ENCODE data around the gene ERC2. TPM values are rescaled to one million over a fixed set of nuclear protein-coding genes. Genes with fewer than 3 reads are reported as not detected.
A peak's percentile ranks its signal among the peaks of the same experiment; 100 is the strongest.

Gene ERC2
- polyA plus RNA-seq, 3 donors from 2014 or later, result not detected

DNA sequence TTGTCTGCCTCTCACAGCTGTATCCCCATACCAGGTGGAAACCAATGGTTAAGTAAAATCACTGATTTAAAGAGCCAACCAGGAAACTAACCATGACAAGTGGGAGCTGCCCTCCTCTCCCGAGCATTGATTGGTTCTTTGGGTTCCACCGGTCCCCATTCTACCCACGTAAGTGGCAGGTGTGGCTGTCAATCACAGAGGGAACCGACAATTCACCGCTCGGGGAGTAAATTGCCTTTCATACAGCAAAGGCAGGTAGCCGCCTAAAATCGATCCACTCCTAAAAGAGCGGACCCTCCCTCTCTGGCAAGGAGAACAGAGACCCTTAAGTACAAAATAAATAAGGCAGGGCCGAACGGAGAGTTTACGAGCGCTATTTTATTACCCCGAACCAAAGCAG is 1.2 kb downstream of the ERC2 start:
- H3K9me3 Mint-ChIP-seq, result peaks cover 0 to 11% (median 0%) of the 10 kb centered on the region in 6 donors
- H3K27me3 Mint-ChIP-seq (ENCODE audit: low read depth in 3 of 3), result peaks cover 19 to 38% (median 23%) of the 10 kb centered on the region in 3 donors
- H3K4me3 Mint-ChIP-seq, result peak overlapping the region in 3 of 5 donors; percentile 21 to 35 (median 23)
- H3K4me1 Mint-ChIP-seq, result peaks cover 3 to 6% of the 10 kb centered on the region in 2 donors
- H3K36me3 Mint-ChIP-seq, result no peaks in the 10 kb centered on the region
- H3K27ac Mint-ChIP-seq, result no peak overlapping the region
- no peak for DNase-seq

DNA sequence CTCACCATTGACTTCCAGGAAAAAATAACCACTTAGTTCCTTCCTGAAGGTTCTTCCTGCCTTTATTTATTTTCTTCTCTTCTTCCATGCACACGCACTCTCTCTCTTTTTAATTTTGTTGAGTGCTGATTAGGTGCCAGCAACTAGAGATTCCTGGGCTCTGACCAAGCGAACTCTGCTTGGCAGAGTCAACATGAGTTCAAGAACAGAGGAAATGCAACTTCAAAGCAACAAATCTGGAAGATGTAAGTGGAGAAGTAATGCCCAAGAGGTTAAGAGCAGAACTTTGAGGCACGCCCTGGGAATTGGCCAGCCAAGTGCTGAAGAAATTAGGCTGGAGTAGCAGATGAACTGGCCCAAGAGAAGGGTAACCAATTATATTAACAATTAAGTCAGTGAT is 8.5 kb downstream of the ERC2 start:
- peaks cover 0 to 4% (median 0%) of the 10 kb centered on the region in 6 donors for H3K9me3 Mint-ChIP-seq
- H3K27ac Mint-ChIP-seq, result no peak overlapping the region
- DNase-seq, result no peak
- H3K36me3 Mint-ChIP-seq, result no peaks in the 10 kb centered on the region
- H3K4me3 Mint-ChIP-seq, result no peak overlapping the region
- H3K27me3 Mint-ChIP-seq (ENCODE audit: low read depth in 3 of 3), result peaks cover 4 to 17% (median 6%) of the 10 kb centered on the region in 3 donors
- H3K4me1 Mint-ChIP-seq, result no peaks in the 10 kb centered on the region

DNA sequence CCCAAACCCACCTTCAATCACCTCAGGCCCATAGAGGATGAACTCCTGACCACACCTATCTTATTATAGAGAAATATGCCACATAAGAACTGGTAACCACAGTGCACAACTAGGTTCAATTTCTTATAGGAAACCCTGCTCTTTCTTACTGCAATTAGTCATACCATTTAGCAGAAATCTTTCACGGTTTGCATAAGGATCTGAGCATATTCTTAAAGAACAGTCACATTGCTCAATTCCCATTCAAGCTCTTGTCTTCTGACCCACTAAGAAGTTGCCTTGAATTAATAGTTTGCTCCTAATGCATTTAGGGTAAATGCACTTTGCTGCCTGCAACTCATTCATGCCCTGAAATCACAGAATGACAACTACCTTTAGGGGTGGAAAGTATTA is 9.2 kb downstream of the ERC2 start:
- Mint-ChIP-seq H3K9me3 (peaks cover 0 to 4% (median 0%) of the 10 kb centered on the region in 6 donors), H3K4me1 (no peaks in the 10 kb centered on the region), H3K27me3 (ENCODE audit: low read depth in 3 of 3) (peaks cover 2 to 14% (median 6%) of the 10 kb centered on the region in 3 donors), H3K36me3 (no peaks in the 10 kb centered on the region), H3K27ac (no peak overlapping the region), H3K4me3 (no peak overlapping the region)
- DNase-seq, result no peak

DNA sequence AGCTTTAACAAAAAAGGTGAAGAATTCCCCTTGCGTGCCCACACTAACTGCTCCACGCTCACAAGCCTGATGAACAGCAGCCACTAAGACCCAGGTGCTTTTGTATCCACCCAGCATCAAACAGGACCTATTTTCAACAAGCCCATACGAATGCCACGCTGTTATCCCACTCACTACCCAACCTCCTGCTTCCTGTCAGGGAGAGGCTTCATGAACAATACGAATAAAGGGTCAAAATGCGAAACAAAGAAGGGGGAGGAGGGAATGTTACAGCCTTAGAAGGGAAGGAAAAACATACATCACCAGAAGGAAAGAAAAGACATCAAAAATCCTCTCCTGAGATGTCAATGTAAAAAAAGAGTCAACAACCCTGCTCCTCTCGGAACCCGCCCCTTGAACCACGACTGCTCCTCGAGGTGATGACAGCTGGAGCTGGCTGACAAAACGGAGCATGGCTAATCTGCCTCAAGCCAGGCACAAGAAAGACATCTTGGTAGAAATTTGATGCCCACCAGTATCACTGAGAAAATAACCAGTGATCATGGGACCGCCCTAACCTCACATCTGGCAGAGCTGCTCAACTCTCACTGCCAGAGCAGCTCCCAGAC is 9.7 kb downstream of the ERC2 start:
- H3K27me3 Mint-ChIP-seq (ENCODE audit: low read depth in 3 of 3), result peaks cover 2 to 12% (median 6%) of the 10 kb centered on the region in 3 donors

DNA sequence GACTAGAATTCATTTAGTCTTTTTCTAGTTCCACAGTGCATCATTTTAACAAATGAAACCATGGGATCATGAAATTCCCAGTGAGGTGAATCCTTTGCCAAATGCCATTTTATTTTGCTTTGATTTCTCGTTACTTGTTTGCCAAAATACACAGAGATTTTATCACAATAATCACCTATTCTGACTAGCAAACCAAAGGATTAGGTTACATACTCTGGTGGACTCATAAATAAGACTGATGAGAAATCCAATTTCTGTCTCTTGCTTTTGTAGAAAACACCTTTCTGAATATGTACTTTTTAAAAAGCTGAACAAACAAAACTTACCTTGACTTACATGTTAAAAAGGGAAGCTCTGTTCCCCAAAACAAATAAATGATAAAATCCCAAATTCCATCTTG is 12.2 kb downstream of the ERC2 start:
- no peak overlapping the region for H3K4me3 Mint-ChIP-seq
- no peaks in the 10 kb centered on the region for H3K4me1 Mint-ChIP-seq
- peaks cover 0 to under 1% (median 0%) of the 10 kb centered on the region in 6 donors for H3K9me3 Mint-ChIP-seq
- DNase-seq, result no peak
- H3K27me3 Mint-ChIP-seq (ENCODE audit: low read depth in 3 of 3), result peaks cover 0 to 7% (median 6%) of the 10 kb centered on the region in 3 donors
- H3K36me3 Mint-ChIP-seq, result no peaks in the 10 kb centered on the region
- no peak overlapping the region for H3K27ac Mint-ChIP-seq

More for the DNA sequence above, 9.7 kb downstream of the ERC2 start:
- Mint-ChIP-seq H3K4me1 (no peaks in the 10 kb centered on the region), H3K9me3 (peaks cover 0 to 4% (median 0%) of the 10 kb centered on the region in 6 donors), H3K27ac (no peak overlapping the region), H3K36me3 (no peaks in the 10 kb centered on the region), H3K4me3 (no peak overlapping the region)
- DNase-seq, result no peak

DNA sequence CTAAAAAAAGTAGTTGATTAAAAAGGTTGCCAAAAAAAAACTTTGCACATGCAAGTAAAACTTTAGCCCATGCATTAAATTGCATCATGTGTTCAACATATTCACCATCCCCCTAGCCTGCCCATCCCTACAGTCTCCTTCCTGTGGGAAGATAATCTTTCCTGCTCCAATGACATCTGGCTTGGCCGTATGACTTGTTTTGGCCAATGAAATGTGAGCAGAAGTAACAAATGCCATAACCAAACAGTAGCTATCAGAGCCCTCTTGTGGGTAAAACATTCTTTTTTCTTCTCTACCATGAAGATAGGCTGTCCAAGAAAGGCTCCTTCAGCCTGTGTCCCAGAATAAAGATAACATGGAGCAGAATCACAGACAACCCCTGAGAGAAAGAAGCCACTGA is 15.3 kb downstream of the ERC2 start:
- H3K9me3 Mint-ChIP-seq, result no peaks in the 10 kb centered on the region
- H3K4me1 Mint-ChIP-seq, result no peaks in the 10 kb centered on the region
- no peaks in the 10 kb centered on the region for H3K36me3 Mint-ChIP-seq
- no peak for DNase-seq
- peaks cover 0 to 4% (median 2%) of the 10 kb centered on the region in 3 donors for H3K27me3 Mint-ChIP-seq (ENCODE audit: low read depth in 3 of 3)
- no peak overlapping the region for H3K4me3 Mint-ChIP-seq
- H3K27ac Mint-ChIP-seq, result no peak overlapping the region

DNA sequence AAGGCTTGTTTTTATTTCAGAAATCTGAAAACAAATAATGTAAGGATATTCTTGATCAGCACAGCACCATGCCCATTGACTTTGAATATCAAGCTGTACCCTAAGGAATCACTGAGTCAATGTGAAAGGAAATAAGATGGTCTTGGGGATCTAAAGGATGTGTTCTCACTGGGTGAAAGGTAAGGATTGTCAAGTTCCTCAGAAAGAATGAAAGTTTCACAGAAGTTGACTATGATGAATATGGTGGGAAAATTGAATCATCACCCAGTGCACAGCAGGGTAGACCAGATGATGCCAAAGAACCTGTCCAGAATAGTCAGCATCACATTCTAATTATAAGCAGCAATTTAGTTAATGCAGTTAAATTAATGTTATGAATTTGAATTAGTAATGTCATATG is 16.2 kb downstream of the ERC2 start:
- Mint-ChIP-seq H3K27ac (no peak overlapping the region), H3K4me1 (no peaks in the 10 kb centered on the region), H3K9me3 (no peaks in the 10 kb centered on the region), H3K36me3 (no peaks in the 10 kb centered on the region), H3K27me3 (ENCODE audit: low read depth in 3 of 3) (peaks cover 0 to 2% (median 0%) of the 10 kb centered on the region in 3 donors), H3K4me3 (no peak overlapping the region)
- no peak for DNase-seq

DNA sequence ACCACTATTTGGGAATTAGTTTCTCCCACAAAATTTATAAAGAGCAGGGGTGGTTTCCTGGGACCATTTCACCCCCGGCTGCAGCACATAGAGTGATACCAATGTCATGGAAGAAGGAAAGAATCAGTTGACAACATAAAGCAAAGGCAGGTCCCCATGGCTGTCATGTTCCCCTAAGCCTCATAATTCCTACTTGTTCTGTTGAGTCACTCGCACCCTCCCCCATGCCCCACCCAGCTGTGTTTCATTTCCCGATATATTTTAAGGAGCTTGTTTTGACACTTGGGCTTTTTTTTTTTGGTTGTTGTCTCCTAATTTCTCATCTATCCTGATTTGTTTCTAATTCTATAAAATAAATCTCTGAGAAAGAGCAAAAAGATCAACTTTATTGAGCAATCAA is 24.9 kb downstream of the ERC2 start:
- peaks cover 2 to 6% (median 3%) of the 10 kb centered on the region in 3 donors for H3K27me3 Mint-ChIP-seq (ENCODE audit: low read depth in 3 of 3)
- peaks cover 0 to 5% (median 1%) of the 10 kb centered on the region in 6 donors for H3K9me3 Mint-ChIP-seq
- DNase-seq, result no peak
- no peak overlapping the region for H3K27ac Mint-ChIP-seq
- H3K36me3 Mint-ChIP-seq, result no peaks in the 10 kb centered on the region
- no peak overlapping the region for H3K4me3 Mint-ChIP-seq
- no peaks in the 10 kb centered on the region for H3K4me1 Mint-ChIP-seq

DNA sequence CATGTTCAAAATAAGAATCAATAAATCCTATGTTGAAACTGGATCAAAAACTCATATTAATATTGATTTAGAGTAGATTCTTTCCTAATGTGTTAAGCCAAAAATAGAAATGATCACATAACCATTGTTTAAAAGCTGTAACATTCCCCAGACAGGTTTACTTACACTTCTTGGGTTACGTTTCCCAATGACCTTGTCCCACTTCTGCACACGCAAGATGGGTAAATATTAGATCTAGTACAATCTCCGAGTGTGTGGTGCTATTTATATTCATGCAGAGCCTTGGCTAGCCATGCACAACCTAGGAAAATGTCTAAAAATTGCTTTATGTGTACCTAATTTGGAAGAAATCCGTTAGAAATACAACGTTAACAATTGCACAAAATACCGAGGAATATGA is 39.6 kb downstream of the ERC2 start:
- DNase-seq, result no peak
- H3K27me3 Mint-ChIP-seq (ENCODE audit: low read depth in 3 of 3), result peaks cover 0 to 11% (median 3%) of the 10 kb centered on the region in 3 donors
- H3K36me3 Mint-ChIP-seq, result no peaks in the 10 kb centered on the region
- no peak overlapping the region for H3K27ac Mint-ChIP-seq
- H3K9me3 Mint-ChIP-seq, result peaks cover 0 to 4% (median 0%) of the 10 kb centered on the region in 6 donors
- no peak overlapping the region for H3K4me3 Mint-ChIP-seq
- no peaks in the 10 kb centered on the region for H3K4me1 Mint-ChIP-seq

DNA sequence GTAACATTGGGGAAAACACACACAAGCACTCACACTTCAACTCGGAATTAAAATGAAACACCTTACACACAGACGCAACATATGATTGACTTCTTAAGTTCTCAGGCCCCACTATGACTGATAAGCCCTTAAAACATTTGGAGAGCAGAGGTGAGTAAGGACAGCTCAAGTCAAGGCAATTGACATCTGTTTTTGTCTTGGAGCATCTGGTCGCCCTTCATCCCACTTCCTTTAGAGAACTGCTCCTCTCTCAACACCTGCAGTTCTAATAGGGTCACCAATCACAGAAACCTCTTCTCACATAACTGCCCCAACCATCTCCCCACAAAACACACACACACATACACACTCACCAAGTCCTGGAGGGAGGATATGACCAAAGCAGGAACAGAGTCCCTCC is 43.4 kb downstream of the ERC2 start:
- Mint-ChIP-seq H3K4me1 (no peaks in the 10 kb centered on the region), H3K9me3 (peaks cover 0 to 3% (median 0%) of the 10 kb centered on the region in 6 donors), H3K27ac (no peak overlapping the region), H3K36me3 (no peaks in the 10 kb centered on the region), H3K27me3 (ENCODE audit: low read depth in 3 of 3) (peaks cover 0 to 14% (median 6%) of the 10 kb centered on the region in 3 donors), H3K4me3 (no peak overlapping the region)
- no peak for DNase-seq

DNA sequence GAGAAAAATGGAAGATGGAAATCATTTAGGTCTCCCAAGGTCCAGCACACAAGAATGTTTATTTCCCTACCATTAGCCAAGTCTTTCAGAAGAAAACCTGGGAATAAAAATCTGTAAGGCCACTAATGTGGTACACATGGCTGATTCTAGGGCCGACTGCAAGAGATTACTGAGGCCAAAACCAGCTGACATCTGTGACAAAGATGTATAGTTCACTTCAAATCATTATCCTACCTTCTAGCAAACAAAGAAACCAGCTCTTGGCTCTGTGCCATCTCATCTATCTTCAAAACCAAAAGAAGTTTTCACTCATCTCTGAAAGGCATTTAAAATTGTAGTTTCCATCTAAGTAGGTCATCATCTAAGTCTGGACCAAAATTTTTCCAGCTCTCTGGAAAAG is 43.9 kb downstream of the ERC2 start:
- no peak overlapping the region for H3K4me3 Mint-ChIP-seq
- H3K4me1 Mint-ChIP-seq, result no peaks in the 10 kb centered on the region
- H3K27me3 Mint-ChIP-seq (ENCODE audit: low read depth in 3 of 3), result peaks cover 0 to 17% (median 6%) of the 10 kb centered on the region in 3 donors
- no peaks in the 10 kb centered on the region for H3K36me3 Mint-ChIP-seq
- H3K9me3 Mint-ChIP-seq, result peaks cover 0 to 3% (median 0%) of the 10 kb centered on the region in 6 donors
- H3K27ac Mint-ChIP-seq, result no peak overlapping the region
- no peak for DNase-seq

DNA sequence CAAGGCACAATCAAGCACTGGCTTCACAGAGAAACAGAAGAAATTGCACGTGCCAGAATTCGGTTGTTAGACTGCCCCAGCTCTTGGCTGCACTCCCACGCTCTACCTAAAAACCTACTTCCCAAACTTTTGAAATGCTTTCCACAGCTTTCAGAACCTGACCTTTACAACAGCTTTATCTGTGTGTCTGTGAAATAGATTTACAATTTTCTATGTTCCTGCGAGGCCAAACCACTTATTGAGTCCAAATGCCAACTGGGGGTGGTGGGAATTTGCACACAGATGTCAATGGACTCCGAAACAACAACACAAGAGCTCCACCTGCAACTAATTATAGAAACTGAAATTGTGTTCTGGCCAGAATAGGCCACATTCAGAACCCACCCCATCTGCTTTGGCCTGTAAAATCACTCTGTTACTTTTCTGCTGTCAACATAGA is 44.6 kb downstream of the ERC2 start:
- H3K36me3 Mint-ChIP-seq, result no peaks in the 10 kb centered on the region
- H3K27ac Mint-ChIP-seq, result no peak overlapping the region
- H3K4me3 Mint-ChIP-seq, result no peak overlapping the region
- peaks cover 0 to 3% (median 0%) of the 10 kb centered on the region in 6 donors for H3K9me3 Mint-ChIP-seq
- H3K4me1 Mint-ChIP-seq, result no peaks in the 10 kb centered on the region
- no peak for DNase-seq
- peaks cover 0 to 17% (median 6%) of the 10 kb centered on the region in 3 donors for H3K27me3 Mint-ChIP-seq (ENCODE audit: low read depth in 3 of 3)

DNA sequence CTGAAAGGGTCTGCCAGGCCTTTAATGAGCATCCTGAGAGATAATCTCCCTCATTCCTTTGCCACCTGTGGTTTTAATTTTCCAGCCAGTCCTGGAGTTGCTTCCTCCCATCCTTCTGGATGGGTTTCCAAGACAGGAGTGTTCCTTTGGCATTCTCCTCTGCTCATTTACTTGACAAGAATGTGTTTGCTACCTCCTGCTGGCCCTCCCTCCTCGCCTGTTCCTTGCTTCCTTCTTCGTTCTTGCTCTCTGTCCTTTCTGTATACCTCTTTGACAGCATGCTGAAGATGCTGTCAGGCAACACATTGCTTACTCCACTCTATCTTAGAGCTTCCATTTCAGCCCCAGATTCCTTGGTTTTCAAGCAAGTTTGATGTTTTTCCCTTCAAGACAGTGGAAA is 46.0 kb downstream of the ERC2 start:
- H3K36me3 Mint-ChIP-seq, result no peaks in the 10 kb centered on the region
- H3K27me3 Mint-ChIP-seq (ENCODE audit: low read depth in 3 of 3), result peaks cover 0 to 17% (median 6%) of the 10 kb centered on the region in 3 donors
- H3K4me1 Mint-ChIP-seq, result no peaks in the 10 kb centered on the region
- peaks cover 0 to 3% (median 0%) of the 10 kb centered on the region in 6 donors for H3K9me3 Mint-ChIP-seq
- no peak overlapping the region for H3K4me3 Mint-ChIP-seq
- H3K27ac Mint-ChIP-seq, result no peak overlapping the region
- DNase-seq, result no peak

DNA sequence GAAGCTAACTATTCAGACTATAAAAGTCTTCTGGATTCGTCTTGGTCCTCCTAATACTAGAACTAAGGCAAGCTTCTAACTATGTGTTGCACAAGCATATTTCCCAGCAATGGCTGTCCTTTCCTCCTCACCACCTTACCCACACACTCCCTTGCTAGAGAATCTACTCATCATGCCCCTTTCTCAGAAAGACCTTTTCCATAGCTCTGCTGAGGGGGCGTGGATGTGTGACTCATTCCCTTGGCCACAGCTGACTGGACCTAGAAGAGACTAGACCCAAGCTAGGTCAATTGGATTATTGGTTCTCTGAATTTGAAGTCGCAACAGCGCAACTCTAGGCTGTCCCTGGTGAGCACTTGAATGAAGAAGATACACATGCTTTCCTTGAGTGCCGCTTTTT is 47.1 kb downstream of the ERC2 start:
- no peak for DNase-seq
- Mint-ChIP-seq H3K4me1 (no peaks in the 10 kb centered on the region), H3K36me3 (no peaks in the 10 kb centered on the region), H3K27me3 (ENCODE audit: low read depth in 3 of 3) (peaks cover under 1 to 17% (median 6%) of the 10 kb centered on the region in 3 donors), H3K4me3 (no peak overlapping the region), H3K27ac (no peak overlapping the region), H3K9me3 (peaks cover 0 to 3% (median 0%) of the 10 kb centered on the region in 6 donors)

DNA sequence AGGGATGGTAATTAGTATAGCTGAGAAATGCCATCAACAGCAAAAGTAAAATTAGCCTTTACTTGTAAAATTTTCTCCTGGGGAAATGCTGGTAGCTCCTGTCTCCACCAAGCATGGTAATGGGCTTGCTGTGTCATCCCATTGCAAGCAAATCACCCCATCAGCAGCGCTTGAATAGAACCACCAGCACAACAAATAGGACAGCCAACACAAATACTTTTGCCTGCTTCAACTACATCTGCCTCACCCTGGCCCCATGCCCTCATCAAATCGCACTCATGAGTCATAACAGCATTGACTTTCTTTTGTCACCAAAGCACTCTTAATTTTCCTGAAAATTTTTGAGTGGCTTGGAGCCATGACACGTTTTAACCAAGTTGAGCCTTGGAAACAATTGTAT is 52.6 kb downstream of the ERC2 start:
- Mint-ChIP-seq H3K36me3 (no peaks in the 10 kb centered on the region), H3K27ac (no peak overlapping the region), H3K4me1 (no peaks in the 10 kb centered on the region), H3K27me3 (ENCODE audit: low read depth in 3 of 3) (peaks cover 0 to 2% (median 2%) of the 10 kb centered on the region in 3 donors), H3K4me3 (no peak overlapping the region), H3K9me3 (peaks cover 0 to 5% (median 0%) of the 10 kb centered on the region in 6 donors)
- DNase-seq, result no peak
